Astrocyte (in vitro differentiated cells and primary cell): ENCODE data around the gene METTL15.

Experiments used
- EZH2 ChIP-seq: IDR thresholded peaks from 2 replicates; pipeline ENCODE4 v1.6.1; 2012; ENCODE audit warnings: mild to moderate bottlenecking, low read length, inconsistent platforms; ENCODE audit not compliant: insufficient read depth
- TF ChIP-seq, protein P1 (sequence below): IDR thresholded peaks from 2 replicates; pipeline ENCODE4 v1.5.1; 2011; ENCODE audit warnings: low read depth, mild to moderate bottlenecking, inconsistent platforms, low read length, moderate library complexity; ENCODE audit not compliant: insufficient read depth

DNA sequence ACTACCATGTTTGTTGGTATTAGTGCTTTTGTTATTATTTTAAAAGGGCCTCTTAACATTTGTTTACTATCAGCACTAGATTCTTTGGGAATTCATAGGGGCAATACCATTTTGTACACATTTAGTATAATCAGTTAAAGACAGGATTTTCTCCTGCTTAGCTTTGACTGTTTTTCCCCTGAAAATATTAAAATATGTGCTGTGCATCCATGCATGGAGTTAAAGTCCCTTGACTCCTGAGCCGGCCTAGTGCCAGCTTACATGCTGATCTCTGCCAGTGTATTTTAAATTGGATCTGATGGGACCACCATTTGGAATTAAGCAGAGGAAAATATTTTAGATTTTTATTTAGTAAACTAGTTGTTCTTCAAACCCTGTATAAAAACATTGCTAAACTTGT is 161.4 kb downstream of the METTL15 start:
- TF ChIP-seq, protein P1, sequence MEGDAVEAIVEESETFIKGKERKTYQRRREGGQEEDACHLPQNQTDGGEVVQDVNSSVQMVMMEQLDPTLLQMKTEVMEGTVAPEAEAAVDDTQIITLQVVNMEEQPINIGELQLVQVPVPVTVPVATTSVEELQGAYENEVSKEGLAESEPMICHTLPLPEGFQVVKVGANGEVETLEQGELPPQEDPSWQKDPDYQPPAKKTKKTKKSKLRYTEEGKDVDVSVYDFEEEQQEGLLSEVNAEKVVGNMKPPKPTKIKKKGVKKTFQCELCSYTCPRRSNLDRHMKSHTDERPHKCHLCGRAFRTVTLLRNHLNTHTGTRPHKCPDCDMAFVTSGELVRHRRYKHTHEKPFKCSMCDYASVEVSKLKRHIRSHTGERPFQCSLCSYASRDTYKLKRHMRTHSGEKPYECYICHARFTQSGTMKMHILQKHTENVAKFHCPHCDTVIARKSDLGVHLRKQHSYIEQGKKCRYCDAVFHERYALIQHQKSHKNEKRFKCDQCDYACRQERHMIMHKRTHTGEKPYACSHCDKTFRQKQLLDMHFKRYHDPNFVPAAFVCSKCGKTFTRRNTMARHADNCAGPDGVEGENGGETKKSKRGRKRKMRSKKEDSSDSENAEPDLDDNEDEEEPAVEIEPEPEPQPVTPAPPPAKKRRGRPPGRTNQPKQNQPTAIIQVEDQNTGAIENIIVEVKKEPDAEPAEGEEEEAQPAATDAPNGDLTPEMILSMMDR = no peak
- TF ChIP-seq EZH2 = no peak
